Cerebellar nuclear complex (tissue), 1 donor: ENCODE data around the gene TNFSF13.

Experiments used
- DNase-seq, 2 experiments: peaks; one replicate each; lab custom pipeline; 2025; lab: John Stamatoyannopoulos, UW

TNFSF13 gene

GRCh38 chr17:7575481-7575883 is 16.9 kb downstream of the TNFSF13 start:
- DNase-seq: no peak

GRCh38 chr17:7575959-7576358 is 17.4 kb downstream of the TNFSF13 start:
- DNase-seq: no peak

- DNase-seq: no peak
Measured at GRCh38 chr17:7576432-7576937, 17.9 kb downstream of the TNFSF13 start.

- DNase-seq: no peak
Measured at GRCh38 chr17:7577327-7578199, 19.0 kb downstream of the TNFSF13 start.

- no peak for DNase-seq
Measured at GRCh38 chr17:7579001-7579833, 20.7 kb downstream of the TNFSF13 start, which contains the start of gene CD68. TSS of gene CD68 (plus strand) at chr17:7579638. CDS start at chr17:7579678, 40 bp downstream.

GRCh38 chr17:7579834-7580603 is 21.5 kb downstream of the TNFSF13 start:
- no peak for DNase-seq

- no peak for DNase-seq
Measured at GRCh38 chr17:7580604-7581575, 22.3 kb downstream of the TNFSF13 start.

- DNase-seq: no peak
Measured at GRCh38 chr17:7582396-7583252, 24.1 kb downstream of the TNFSF13 start.

GRCh38 chr17:7583253-7584109 is 24.9 kb downstream of the TNFSF13 start, which contains the start of gene MPDU1:
TSS of gene MPDU1 (plus strand) at chr17:7583852. CDS start at chr17:7583863, 11 bp downstream.
- DNase-seq: peak; percentile 57 to 86

- no peak for DNase-seq
Measured at GRCh38 chr17:7586673-7587419, 28.3 kb downstream of the TNFSF13 start.

GRCh38 chr17:7587420-7588151 is 29.0 kb downstream of the TNFSF13 start:
- DNase-seq: no peak

- no peak for DNase-seq
Measured at GRCh38 chr17:7588553-7589203, 30.1 kb downstream of the TNFSF13 start.

GRCh38 chr17:7589204-7589868 is 30.8 kb downstream of the TNFSF13 start:
- DNase-seq: peak; percentile 12 to 67

- DNase-seq: no peak
Measured at GRCh38 chr17:7589891-7590691, 31.5 kb downstream of the TNFSF13 start, which contains the start of gene SOX15. TSS of gene SOX15 (minus strand) at chr17:7590094. CDS start at chr17:7589676, 418 bp downstream.

GRCh38 chr17:7590743-7591142 is 32.2 kb downstream of the TNFSF13 start:
- DNase-seq: no peak
